ENCODE results near the gene PRPF19.
A peak's percentile ranks its signal among the peaks of the same experiment; 100 is the strongest.

Gene PRPF19

GRCh38 chr11:60917267-60917666 lies 10.9 kb upstream of the PRPF19 start:
- DNase-seq (ENCODE audit: low spot score), result no peak
- no peak for TF ChIP-seq CTCF (IDR thresholded peaks at IDR 0.05; ENCODE audit: extremely low read depth, missing control alignments)

GRCh38 chr11:60916669-60917206 lies 10.4 kb upstream of the PRPF19 start:
- DNase-seq (ENCODE audit: low spot score), result no peak
- no peak for TF ChIP-seq CTCF (IDR thresholded peaks at IDR 0.05; ENCODE audit: extremely low read depth, missing control alignments)

GRCh38 chr11:60915248-60915914 lies 9.0 kb upstream of the PRPF19 start:
- TF ChIP-seq CTCF (IDR thresholded peaks at IDR 0.05; ENCODE audit: extremely low read depth, missing control alignments), result peak; percentile 51
- peak; percentile 87 for DNase-seq (ENCODE audit: low spot score)

- DNase-seq (ENCODE audit: low spot score), result peak; percentile 52
- no peak for TF ChIP-seq CTCF (IDR thresholded peaks at IDR 0.05; ENCODE audit: extremely low read depth, missing control alignments)
Measured at GRCh38 chr11:60914633-60915247, 8.4 kb upstream of the PRPF19 start.

- no peak for TF ChIP-seq CTCF (IDR thresholded peaks at IDR 0.05; ENCODE audit: extremely low read depth, missing control alignments)
- DNase-seq (ENCODE audit: low spot score), result peak; percentile 93
Measured at GRCh38 chr11:60913793-60914632, 7.6 kb upstream of the PRPF19 start, which contains the start of gene TMEM109. Gene TMEM109 (plus strand): TSS chr11:60914158. CDS start chr11:60919694, 5,536 bp downstream.

- DNase-seq (ENCODE audit: low spot score), result no peak
Measured at GRCh38 chr11:60912851-60913528, 6.6 kb upstream of the PRPF19 start.

More at GRCh38 chr11:60912851-60913528, 6.6 kb upstream of the PRPF19 start:
- TF ChIP-seq CTCF (IDR thresholded peaks at IDR 0.05; ENCODE audit: extremely low read depth, missing control alignments), result no peak
